Panc1 (cell line): ENCODE results near the gene TXNRD1. TPM values are rescaled to one million over a fixed set of nuclear protein-coding genes. Genes with fewer than 3 reads are reported as not detected.

Experiments
- ATAC-seq: fragments of 200-7000 bp; cut with Tn5 transposase; 2 replicates; pipeline ENCODE4 v1.9.1; 2020; ENCODE audit warnings: mild to moderate bottlenecking, moderate library complexity
- BruUV-seq: library from RNA; stranded (reverse); fragments of 400-500 nt; replicated peaks from 2 replicates; lab custom pipeline; 2021; lab: Mats Ljungman, UMichigan
- CTCF ChIA-PET: fragments of 300-600 bp; sonication (Branson Sonifier 250); formaldehyde crosslinking; loops from one replicate; lab custom pipeline; 2022; ENCODE audit warnings: antibody characterized with exemption; lab: Charles Lee
- POLR2A ChIA-PET: fragments of 300-600 bp; sonication (Branson Sonifier 250); formaldehyde crosslinking; loops from one replicate; lab custom pipeline; 2022; ENCODE audit warnings: antibody characterized with exemption; lab: Charles Lee
- DNase-seq: peaks from one replicate; pipeline ENCODE4 v3.0.0-alpha.2; 2010; ENCODE audit warnings: low read depth, low spot score
- H3K27ac ChIP-seq: 2 replicates; pipeline ENCODE4 v1.5.1; 2011; ENCODE audit warnings: mild to moderate bottlenecking, low read length, inconsistent platforms
- H3K27me3 ChIP-seq: fragments of 200-500 bp; sonication (Bioruptor generic); 2 replicates; pipeline ENCODE4 v1.6.0; 2014; ENCODE audit warnings: low read length, inconsistent platforms; ENCODE audit not compliant: control insufficient read depth, insufficient read depth
- H3K36me3 ChIP-seq: fragments of 200-500 bp; sonication (Bioruptor generic); 2 replicates; pipeline ENCODE4 v1.5.1; 2014; ENCODE audit warnings: inconsistent platforms, mild to moderate bottlenecking, low read length, moderate library complexity; ENCODE audit not compliant: control insufficient read depth, insufficient read depth
- H3K4me1 ChIP-seq: 2 replicates; pipeline ENCODE4 v1.5.1; 2011; ENCODE audit warnings: inconsistent platforms, mild to moderate bottlenecking, low read length, moderate library complexity; ENCODE audit not compliant: control insufficient read depth, insufficient read depth
- H3K4me3 ChIP-seq, 2 experiments: 2 replicates each; pipeline ENCODE4 v1.5.1; 2011 to 2012; ENCODE audit warnings: low read depth in 2 of 2, low read length in 2 of 2, mild to moderate bottlenecking in 2 of 2, inconsistent platforms in 1 of 2, moderate library complexity in 1 of 2
- H3K9me3 ChIP-seq: fragments of 200-500 bp; sonication (Bioruptor generic); 2 replicates; pipeline ENCODE4 v1.5.1; 2014; ENCODE audit warnings: low read depth, mild to moderate bottlenecking, inconsistent platforms, low read length, moderate library complexity; ENCODE audit not compliant: control insufficient read depth, insufficient read depth
- CTCF ChIP-seq: fragments of 450-650 bp; IDR thresholded peaks from 2 replicates; pipeline ENCODE4 v1.5.1; 2017; ENCODE audit warnings: mild to moderate bottlenecking
- POLR2AphosphoS5 ChIP-seq: IDR thresholded peaks from 2 replicates; pipeline ENCODE4 v1.6.1; 2012; ENCODE audit warnings: mild to moderate bottlenecking, low read depth, low read length, moderate library complexity
- REST ChIP-seq, 2 experiments: IDR thresholded peaks; 2 replicates each; pipeline ENCODE4 v1.6.1; 2011 to 2012; ENCODE audit warnings: low read depth in 2 of 2, control low read depth in 1 of 2, low read length in 1 of 2, mild to moderate bottlenecking in 1 of 2, moderate library complexity in 1 of 2; ENCODE audit not compliant: insufficient read depth in 1 of 2
- SIN3A ChIP-seq: IDR thresholded peaks from 2 replicates; pipeline ENCODE4 v1.6.1; 2012; ENCODE audit warnings: low read depth, mild to moderate bottlenecking, low read length, moderate library complexity, borderline replicate concordance; ENCODE audit not compliant: insufficient read depth
- TCF7L2 ChIP-seq: IDR thresholded peaks from 2 replicates; pipeline ENCODE4 v1.6.1; 2011; ENCODE audit warnings: mild to moderate bottlenecking, low read depth, low read length, inconsistent platforms
- in situ Hi-C: cut with HindIII; loops from 2 replicates; pipeline ENCODE4 v1.10.0; 2016; ENCODE audit warnings: low sequenced_read_pairs, low pct_unique_long_range_greater_than_20kb
- intact Hi-C: fragments of 100-400 bp; cut with micrococcal nuclease; formaldehyde crosslinking; loops from one replicate; pipeline ENCODE4 v1.10.0; 2022; ENCODE audit not compliant: unreplicated experiment
- total RNA-seq: library from RNA; stranded (reverse); gene quantifications from one replicate; pipeline ENCODE4 v1.2.1, GENCODE V29; 2021; ENCODE audit not compliant: unreplicated experiment

TXNRD1 gene
- total RNA-seq, 1 experiment from 2014 or later: 348 TPM

GRCh38 chr12:104282109-104282508, 66.5 kb downstream of the TXNRD1 start:
- DNase-seq: no peak
- Histone ChIP-seq H3K27me3 (no peaks in the 10 kb centered on the region), H3K27ac (peak overlapping the region; percentile 64), H3K9me3 (peaks cover 5% of the 10 kb centered on the region; the same call in 1 of the 2 replicates), H3K4me3 (no peak overlapping the region), H3K4me1 (peaks cover 38% of the 10 kb centered on the region), H3K36me3 (no peaks in the 10 kb centered on the region; the same call in 1 of the 2 replicates)
- intact Hi-C loops: no loop called here
- BruUV-seq: no TSS peak
- POLR2A ChIA-PET: no interaction called here
- in situ Hi-C loops: no loop called here
- no peak for ATAC-seq
- CTCF ChIA-PET: no interaction called here
- no peak for TF ChIP-seq POLR2AphosphoS5
- TF ChIP-seq REST (IDR thresholded peaks at IDR 0.05; ENCODE audit: insufficient read depth in 1 of 2, low read depth in 2 of 2, low read length in 1 of 2): no peak
- TF ChIP-seq SIN3A: no peak
- no peak for TF ChIP-seq CTCF

DNA sequence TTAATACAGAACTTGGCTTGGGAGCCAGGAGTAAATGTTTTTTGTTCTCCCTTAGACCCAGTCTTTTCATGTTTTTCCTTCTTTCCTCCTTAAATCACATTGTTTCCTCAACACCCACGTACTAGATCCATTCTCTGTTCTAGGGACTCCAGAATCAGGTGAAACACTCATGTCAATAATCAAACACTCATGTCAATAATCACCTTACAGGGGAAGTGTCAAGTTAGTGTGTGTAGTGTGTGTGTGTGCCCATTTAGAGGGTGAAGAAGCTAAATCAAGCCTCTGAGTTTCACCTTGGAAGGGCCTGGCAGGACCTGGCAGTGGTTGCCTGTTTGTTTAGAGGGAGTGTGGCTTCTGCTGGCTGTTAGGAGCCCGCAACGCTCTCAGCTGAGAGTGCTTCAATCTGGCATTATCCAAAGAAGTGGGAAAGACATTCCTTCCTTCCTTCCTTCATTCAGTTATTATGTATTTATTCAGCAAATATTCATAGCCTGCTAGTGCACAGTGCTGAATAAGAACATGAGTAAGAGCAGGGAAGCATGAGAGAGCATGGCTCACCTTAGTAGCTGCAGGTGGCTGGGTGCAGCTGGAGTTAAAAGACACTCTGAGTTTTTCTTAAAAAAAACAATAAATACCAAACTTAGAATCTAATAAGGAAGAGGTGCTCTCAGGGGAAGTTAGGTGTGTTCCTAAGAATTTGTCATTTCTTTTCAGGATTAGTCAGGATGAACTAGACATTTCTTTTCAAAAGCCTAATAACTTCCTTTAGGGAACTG, 70.3 kb downstream of the TXNRD1 start:
- TSS peak; percentile 87 for BruUV-seq
- Histone ChIP-seq H3K27ac (peak overlapping the region; percentile 99), H3K27me3 (no peaks in the 10 kb centered on the region), H3K4me3 (peak overlapping the region; percentile 86 to 87; a peak in 3 of 4 replicates), H3K36me3 (peaks cover 4% of the 10 kb centered on the region), H3K9me3 (peaks cover 5% of the 10 kb centered on the region; the same call in 1 of the 2 replicates), H3K4me1 (peaks cover 20% of the 10 kb centered on the region)
- intact Hi-C loops: loop anchor here (2.0 kb wide), 1 partner anchor 67 kb away; no protein-coding TSS in a partner anchor
- no peak for DNase-seq
- ChIA-PET CTCF (interaction anchor here (0.6 kb wide), 1 partner anchor 35 kb away, joined by 3 read pairs; no protein-coding TSS in a partner anchor), POLR2A (interaction anchor here (1.6 to 3.5 kb wide), 4 partner anchors 10 to 66 kb away, joined by 4 to 31 read pairs (median 16); no protein-coding TSS in a partner anchor)
- in situ Hi-C loops: no loop called here
- TF ChIP-seq TCF7L2: no peak
- TF ChIP-seq REST (IDR thresholded peaks at IDR 0.05; ENCODE audit: insufficient read depth in 1 of 2, low read depth in 2 of 2, low read length in 1 of 2): no peak
- TF ChIP-seq CTCF: no peak
- TF ChIP-seq SIN3A: no peak
- no peak for TF ChIP-seq POLR2AphosphoS5
- ATAC-seq: no peak
